WI38 (cell line): Measurements from ENCODE around the gene ITGB6.

ENCODE experiments used
- H3K4me3 ChIP-seq: 2 replicates; pipeline ENCODE4 v1.5.1; 2011; ENCODE audit warnings: low read depth, mild to moderate bottlenecking, control low read depth, low read length
- CTCF ChIP-seq: IDR thresholded peaks from 2 replicates; pipeline ENCODE4 v1.5.1; 2012; ENCODE audit warnings: low read depth, mild to moderate bottlenecking, control low read depth, low read length

Gene ITGB6

GRCh38 chr2:160051371-160051800, 148.7 kb downstream of the ITGB6 start:
- TF ChIP-seq CTCF, result no peak
- no peak overlapping the region for H3K4me3 ChIP-seq

GRCh38 chr2:160050147-160050546, 149.9 kb downstream of the ITGB6 start:
- TF ChIP-seq CTCF, result no peak

More at GRCh38 chr2:160050147-160050546, 149.9 kb downstream of the ITGB6 start:
- H3K4me3 ChIP-seq, result no peak overlapping the region
